HEK293T (cell line): ENCODE data around the gene ATP6V0E2.
"Not testable (repeated sequence)": the region's sequence is repeated elsewhere in the genome, so short reads cannot be mapped to it uniquely, and the experiment has no call there.

Source experiments
- CTCF ChIA-PET: fragments of 350-600 bp; formaldehyde crosslinking; extraction: SDS; loops from one replicate; lab custom pipeline; 2021; ENCODE audit warnings: antibody characterized with exemption, inconsistent platforms; lab: Yijun Ruan, JAX
- POLR2A ChIA-PET: fragments of 350-600 bp; formaldehyde crosslinking; extraction: SDS; loops from one replicate; lab custom pipeline; 2020; ENCODE audit warnings: antibody characterized with exemption, inconsistent platforms; lab: Yijun Ruan, JAX
- DNase-seq: peaks from one replicate; pipeline ENCODE4 v3.0.0; 2012; ENCODE audit warnings: mixed read lengths; ENCODE audit errors: extremely low spot score
- ARNT ChIP-seq: fragments of 450-650 bp; IDR thresholded peaks from 2 replicates; pipeline ENCODE4 v1.6.1; 2017; ENCODE audit warnings: mild to moderate bottlenecking
- BHLHE40 ChIP-seq: fragments of 450-650 bp; IDR thresholded peaks from 2 replicates; pipeline ENCODE4 v1.6.1; 2016; ENCODE audit warnings: mild to moderate bottlenecking, moderate library complexity, borderline replicate concordance
- CTBP1 ChIP-seq: fragments of 450-650 bp; IDR thresholded peaks from 2 replicates; pipeline ENCODE4 v1.6.1; 2016; ENCODE audit warnings: borderline replicate concordance
- ELF4 ChIP-seq: fragments of 450-650 bp; IDR thresholded peaks from 2 replicates; pipeline ENCODE4 v1.6.1; 2017; ENCODE audit warnings: antibody characterized with exemption
- FOXA1 ChIP-seq: fragments of 450-650 bp; IDR thresholded peaks from 2 replicates; pipeline ENCODE4 v1.6.1; 2016; ENCODE audit warnings: mild to moderate bottlenecking
- FOXK2 ChIP-seq: fragments of 450-650 bp; IDR thresholded peaks from 2 replicates; pipeline ENCODE4 v1.6.1; 2016; ENCODE audit warnings: mild to moderate bottlenecking
- FOXM1 ChIP-seq: fragments of 450-650 bp; IDR thresholded peaks from 2 replicates; pipeline ENCODE4 v1.6.1; 2017; ENCODE audit warnings: mild to moderate bottlenecking, borderline replicate concordance
- HDGF ChIP-seq: fragments of 450-650 bp; IDR thresholded peaks from 2 replicates; pipeline ENCODE4 v1.6.1; 2017; ENCODE audit warnings: antibody characterized with exemption, borderline replicate concordance
- L3MBTL2 ChIP-seq: fragments of 450-650 bp; conservative IDR thresholded peaks from 2 replicates; pipeline ENCODE4 v1.6.1; 2016; ENCODE audit warnings: mild to moderate bottlenecking
- LEF1 ChIP-seq: fragments of 450-650 bp; IDR thresholded peaks from 2 replicates; pipeline ENCODE4 v1.6.1; 2017; ENCODE audit warnings: mild to moderate bottlenecking, borderline replicate concordance
- NFRKB ChIP-seq: fragments of 450-650 bp; IDR thresholded peaks from 2 replicates; pipeline ENCODE4 v1.6.1; 2016; ENCODE audit warnings: mild to moderate bottlenecking, moderate library complexity
- SP1 ChIP-seq: fragments of 450-650 bp; IDR thresholded peaks from 2 replicates; pipeline ENCODE4 v1.6.1; 2017
- SUZ12 ChIP-seq: fragments of 450-650 bp; IDR thresholded peaks from 2 replicates; pipeline ENCODE4 v1.6.1; 2016; ENCODE audit warnings: mild to moderate bottlenecking
- TARDBP ChIP-seq: fragments of 450-650 bp; IDR thresholded peaks from 2 replicates; pipeline ENCODE4 v1.6.1; 2016
- ZNF384 ChIP-seq: fragments of 450-650 bp; IDR thresholded peaks from 2 replicates; pipeline ENCODE4 v1.6.1; 2016
- TF ChIP-seq, protein P1 (sequence below): fragments of 450-650 bp; IDR thresholded peaks from 2 replicates; pipeline ENCODE4 v1.6.1; 2016

Gene ATP6V0E2

DNA sequence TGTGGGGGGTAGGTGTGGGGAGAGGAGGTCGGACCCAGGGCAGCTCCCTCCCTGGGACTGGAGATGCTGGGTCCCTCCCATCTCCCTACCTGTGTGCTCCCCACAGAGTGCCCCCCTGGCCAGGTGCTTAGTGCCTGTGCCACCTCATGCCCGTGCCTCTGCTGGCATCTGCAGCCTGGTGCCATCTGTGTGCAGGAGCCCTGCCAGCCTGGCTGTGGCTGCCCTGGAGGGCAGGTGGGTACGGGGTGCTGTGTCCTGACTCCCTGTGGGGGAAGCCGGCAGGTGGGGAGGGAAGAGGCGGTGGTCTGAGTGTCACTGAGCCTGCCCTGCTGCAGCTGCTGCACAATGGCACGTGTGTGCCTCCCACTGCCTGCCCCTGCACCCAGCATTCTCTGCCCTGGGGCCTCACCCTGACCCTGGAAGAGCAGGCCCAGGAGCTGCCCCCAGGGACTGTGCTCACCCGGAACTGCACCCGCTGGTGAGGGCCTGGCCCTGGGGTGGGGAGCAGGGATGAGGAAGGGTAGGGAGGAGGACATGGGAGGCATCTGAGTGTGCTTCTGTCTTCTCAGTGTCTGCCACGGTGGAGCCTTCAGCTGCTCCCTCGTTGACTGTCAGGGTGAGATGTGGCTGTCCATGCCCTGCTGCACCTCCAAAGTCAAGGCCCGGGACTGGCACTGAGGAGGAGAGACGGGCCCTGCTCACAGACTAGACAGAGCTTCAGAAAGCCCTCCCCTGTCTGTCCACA lies 47.3 kb upstream of the ATP6V0E2 start:
- POLR2A ChIA-PET: interaction anchor here (1.4 to 2.5 kb wide), 2 partner anchors 11 to 12 kb away, joined by 8 to 9 read pairs; partner anchors contain the start of gene ZNF862
- TF ChIP-seq NFRKB (no peak), SP1 (no peak), LEF1 (no peak), ELF4 (no peak), ZNF384 (no peak), L3MBTL2 (no peak), TARDBP (no peak), FOXM1 (no peak)
- TF ChIP-seq, protein P1, sequence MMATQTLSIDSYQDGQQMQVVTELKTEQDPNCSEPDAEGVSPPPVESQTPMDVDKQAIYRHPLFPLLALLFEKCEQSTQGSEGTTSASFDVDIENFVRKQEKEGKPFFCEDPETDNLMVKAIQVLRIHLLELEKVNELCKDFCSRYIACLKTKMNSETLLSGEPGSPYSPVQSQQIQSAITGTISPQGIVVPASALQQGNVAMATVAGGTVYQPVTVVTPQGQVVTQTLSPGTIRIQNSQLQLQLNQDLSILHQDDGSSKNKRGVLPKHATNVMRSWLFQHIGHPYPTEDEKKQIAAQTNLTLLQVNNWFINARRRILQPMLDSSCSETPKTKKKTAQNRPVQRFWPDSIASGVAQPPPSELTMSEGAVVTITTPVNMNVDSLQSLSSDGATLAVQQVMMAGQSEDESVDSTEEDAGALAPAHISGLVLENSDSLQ: no peak
- CTCF ChIA-PET: no interaction called here
- DNase-seq: no peak

DNA sequence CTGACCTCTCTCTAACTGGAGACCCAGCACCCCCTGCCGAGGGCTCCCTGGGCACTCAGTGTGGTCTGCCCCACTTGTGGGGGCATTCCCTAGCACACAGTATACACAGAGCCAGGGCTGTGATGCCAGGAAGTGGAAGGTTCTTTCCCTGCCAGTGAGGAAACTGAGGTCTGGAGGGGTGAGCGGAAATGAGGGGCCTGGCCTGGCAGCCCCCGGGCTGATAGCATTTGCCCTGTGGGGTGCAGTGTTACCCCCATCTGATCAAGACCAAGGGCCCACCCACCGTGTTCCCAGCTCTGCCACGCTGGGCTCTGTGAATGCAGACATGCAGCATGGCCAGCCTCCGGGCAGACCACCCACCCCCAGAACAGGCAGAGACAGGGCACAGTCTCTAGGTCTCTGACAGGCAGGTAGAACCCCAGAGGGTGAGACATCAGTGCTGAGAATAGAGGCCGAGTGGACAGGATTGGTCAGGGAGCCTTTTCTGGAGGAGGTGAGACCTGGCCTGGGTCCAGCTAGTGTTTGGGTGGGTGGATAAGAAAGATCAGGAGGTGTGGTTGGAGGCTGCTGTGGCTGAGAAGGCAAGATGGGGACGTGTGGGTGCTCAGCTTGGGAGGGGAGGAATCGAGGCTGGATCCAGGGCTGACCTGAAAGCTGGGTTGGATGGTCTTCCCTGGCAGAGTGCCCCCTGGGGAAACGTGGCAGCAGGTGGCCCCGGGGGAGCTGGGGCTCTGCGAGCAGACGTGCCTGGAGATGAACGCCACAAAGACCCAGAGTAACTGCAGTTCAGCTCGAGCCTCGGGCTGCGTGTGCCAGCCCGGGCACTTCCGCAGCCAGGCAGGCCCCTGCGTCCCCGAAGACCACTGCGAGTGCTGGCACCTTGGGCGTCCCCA lies 46.4 kb upstream of the ATP6V0E2 start:
- TF ChIP-seq HDGF (no peak), FOXK2 (no peak), SP1 (no peak), FOXM1 (no peak), ELF4 (no peak), LEF1 (no peak), SUZ12 (no peak), NFRKB (no peak), FOXA1 (no peak), L3MBTL2 (no peak), ZNF384 (no peak), CTBP1 (no peak), TARDBP (no peak), BHLHE40 (no peak), ARNT (no peak)
- TF ChIP-seq, protein P1: no peak
- DNase-seq: no peak
- POLR2A ChIA-PET: interaction anchor here (2.5 kb wide), 1 partner anchor 11 kb away, joined by 8 read pairs; the partner anchor contains the start of gene ZNF862
- CTCF ChIA-PET: no interaction called here

DNA sequence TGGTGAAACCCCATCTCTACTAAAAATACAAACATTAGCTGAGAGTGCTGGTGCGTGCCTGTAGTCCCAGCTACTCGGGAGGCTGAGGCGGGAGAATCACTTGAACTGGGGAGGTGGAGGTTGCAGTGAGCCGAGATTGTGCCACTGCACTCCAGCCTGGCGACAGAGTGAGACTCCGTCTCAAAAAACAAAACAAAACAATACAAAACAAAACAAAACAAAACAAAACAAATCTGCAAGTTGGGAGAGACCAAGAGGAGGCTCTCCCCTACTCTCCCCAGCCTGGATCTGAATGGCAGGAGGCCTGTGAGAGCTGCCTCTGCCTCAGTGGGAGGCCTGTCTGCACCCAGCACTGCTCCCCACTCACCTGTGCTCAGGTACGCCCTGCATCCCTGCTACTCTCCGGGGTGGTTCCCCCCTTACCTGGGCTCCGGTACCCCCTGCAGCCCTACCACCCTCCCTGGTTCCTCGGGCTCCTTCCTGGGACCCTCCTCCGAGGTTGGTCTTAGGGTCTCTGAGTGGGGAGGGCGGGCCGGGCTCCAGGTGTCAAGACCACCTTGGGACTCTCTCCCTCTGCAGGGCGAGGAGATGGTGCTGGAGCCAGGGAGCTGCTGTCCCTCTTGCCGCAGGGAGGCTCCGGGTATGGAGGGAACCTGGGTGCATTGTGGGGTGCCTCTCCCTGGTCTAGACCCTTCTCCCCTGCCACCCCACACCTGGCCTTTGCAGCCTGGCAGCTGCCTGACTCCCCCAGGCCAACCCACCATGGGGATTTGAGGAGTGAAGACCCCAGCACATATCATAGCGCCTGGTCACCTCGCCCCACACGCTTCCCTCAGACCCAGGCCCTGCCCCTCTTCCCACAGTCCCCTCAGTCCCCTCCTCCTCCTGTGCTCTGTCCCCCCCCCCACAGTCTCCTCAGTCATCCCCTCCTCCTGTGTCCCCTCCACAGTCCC lies 45.1 kb upstream of the ATP6V0E2 start:
- TF ChIP-seq CTBP1: no peak
- TF ChIP-seq TARDBP: no peak
- TF ChIP-seq NFRKB: no peak
- no peak for TF ChIP-seq ZNF384
- TF ChIP-seq BHLHE40: no peak
- TF ChIP-seq ELF4: no peak
- TF ChIP-seq HDGF: no peak
- no peak for TF ChIP-seq ARNT
- TF ChIP-seq SUZ12: no peak
- no peak for TF ChIP-seq L3MBTL2
- TF ChIP-seq LEF1: no peak
- TF ChIP-seq, protein P1: no peak
- no peak for TF ChIP-seq FOXK2
- no peak for TF ChIP-seq FOXM1
- TF ChIP-seq FOXA1: no peak
- TF ChIP-seq SP1: no peak
- ChIA-PET POLR2A (interaction anchor here (0.6 to 2.5 kb wide), 2 partner anchors 9 to 516 kb away, joined by 4 to 8 read pairs; partner anchors contain the start of gene ZNF862), CTCF (no interaction called here)
- DNase-seq: no peak

DNA sequence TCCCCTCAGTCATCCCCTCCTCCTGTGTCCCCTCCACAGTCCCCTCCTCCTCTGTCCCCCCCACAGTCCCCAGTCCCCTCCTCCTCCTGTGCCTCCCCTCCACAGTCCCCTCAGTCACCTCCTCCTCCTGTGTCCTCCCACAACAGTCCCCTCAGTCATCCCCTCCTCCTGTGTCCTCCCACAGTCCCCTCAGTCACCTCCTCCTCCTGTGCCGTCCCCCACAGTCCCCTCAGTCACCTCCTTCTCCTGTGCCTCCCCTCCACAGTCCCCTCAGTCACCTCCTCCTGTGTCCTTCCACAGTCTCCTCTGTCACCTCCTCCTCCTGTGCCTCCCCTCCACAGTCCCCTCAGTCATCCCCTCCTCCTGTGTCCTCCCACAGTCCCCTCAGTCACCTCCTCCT lies 43.2 kb upstream of the ATP6V0E2 start:
- POLR2A ChIA-PET, DNase-seq: not testable (repeated sequence)
- CTCF ChIA-PET: interaction anchor here (1.4 kb wide), 1 partner anchor 23 kb away, joined by 3 read pairs; no protein-coding TSS in a partner anchor

DNA sequence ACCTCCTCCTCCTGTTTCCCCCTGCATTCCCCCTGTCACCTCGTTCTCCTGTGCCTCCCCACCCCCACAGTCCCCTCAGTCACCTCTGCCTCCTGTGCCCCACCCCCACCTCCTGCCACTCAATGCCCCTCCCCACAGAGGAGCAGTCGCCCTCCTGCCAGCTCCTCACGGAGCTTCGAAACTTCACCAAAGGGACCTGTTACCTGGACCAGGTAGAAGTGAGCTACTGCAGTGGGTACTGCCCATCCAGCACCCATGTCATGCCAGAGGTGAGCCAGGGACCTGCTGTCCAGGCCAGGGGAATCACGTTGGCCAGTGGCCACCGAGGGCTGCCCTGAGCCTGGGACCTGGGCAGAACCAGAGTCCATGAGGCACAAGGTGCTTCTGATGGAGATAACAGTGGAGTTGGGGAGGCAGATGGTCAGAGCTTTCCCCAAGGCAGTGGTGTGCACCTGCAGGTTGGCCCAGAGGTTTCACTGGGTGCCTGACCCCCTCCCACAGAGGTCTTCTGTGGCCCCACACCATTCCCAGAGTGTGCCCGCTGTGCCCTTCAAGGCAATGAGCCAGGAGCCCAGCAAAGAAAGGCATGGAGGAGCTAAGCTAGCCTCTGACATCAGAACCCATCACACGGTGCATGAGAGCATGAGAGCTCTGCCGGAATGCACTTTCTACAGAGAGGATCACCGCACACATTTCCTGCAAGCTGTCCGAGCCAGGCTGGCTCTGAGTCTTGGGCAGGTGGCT lies 42.6 kb upstream of the ATP6V0E2 start:
- CTCF ChIA-PET: interaction anchor here (1.4 kb wide), 1 partner anchor 24 kb away, joined by 3 read pairs; no protein-coding TSS in a partner anchor
- DNase-seq: no peak
- TF ChIP-seq ZNF384 (no peak), NFRKB (no peak), ARNT (no peak), ELF4 (no peak), TARDBP (no peak), SP1 (no peak), LEF1 (no peak), FOXA1 (no peak), L3MBTL2 (no peak), HDGF (no peak), FOXM1 (no peak), SUZ12 (no peak)

More for the DNA sequence above, 42.6 kb upstream of the ATP6V0E2 start:
- POLR2A ChIA-PET: no interaction called here
